ENCODE measurements around the gene PPEF1. TPM values are rescaled to one million over a fixed set of nuclear protein-coding genes. Genes with fewer than 3 reads are reported as not detected.
"Not testable (repeated sequence)": the region's sequence is repeated elsewhere in the genome, so short reads cannot be mapped to it uniquely, and the experiment has no call there.

Gene PPEF1
- total RNA-seq, 4 donors from 2014 or later: not detected

GRCh38 chrX:18810416-18810815 lies 103.0 kb downstream of the PPEF1 start:
- H3K4me1 ChIP-seq: no peaks in the 10 kb centered on the region
- no peaks in the 10 kb centered on the region for H3K27me3 ChIP-seq
- DNase-seq: no peak
- in situ Hi-C loops (cut with MboI; ENCODE audit: low pct_ligation_motif_present in 1 of 4, low pct_unique_long_range_greater_than_20kb in 1 of 4, low sequenced_read_pairs in 3 of 4): no loop called here
- TF ChIP-seq CTCF (IDR thresholded peaks at IDR 0.05) (no peak), POLR2AphosphoS5 (IDR thresholded peaks at IDR 0.05) (no peak), EP300 (IDR thresholded peaks at IDR 0.05; ENCODE audit: low read depth) (no peak), POLR2A (IDR thresholded peaks at IDR 0.05) (no peak)
- intact Hi-C loops (cut with DNase I; ENCODE audit: low total_unique reads): no loop called here
- H3K36me3 ChIP-seq: no peaks in the 10 kb centered on the region
- no peak overlapping the region for H3K4me3 ChIP-seq
- WGBS, 2 donors (ENCODE audit: low coverage in 1 of 2): 54 to 78% methylated on average over 2 of the region's 2 CpGs
- no peaks in the 10 kb centered on the region for H3K9me3 ChIP-seq
- H3K27ac ChIP-seq: no peak overlapping the region

- Histone ChIP-seq H3K9me3 (no peaks in the 10 kb centered on the region), H3K27me3 (no peaks in the 10 kb centered on the region), H3K4me3 (no peak overlapping the region), H3K36me3 (no peaks in the 10 kb centered on the region), H3K27ac (no peak overlapping the region), H3K4me1 (no peaks in the 10 kb centered on the region)
- no peak for TF ChIP-seq CTCF (IDR thresholded peaks at IDR 0.05)
- no peak for TF ChIP-seq POLR2A (IDR thresholded peaks at IDR 0.05)
- no peak for TF ChIP-seq POLR2AphosphoS5 (IDR thresholded peaks at IDR 0.05)
- no peak for TF ChIP-seq EP300 (IDR thresholded peaks at IDR 0.05; ENCODE audit: low read depth)
- 80 to 100% methylated on average over 1 to 2 of the region's 2 CpGs for WGBS, 2 donors (ENCODE audit: low coverage in 1 of 2)
- intact Hi-C loops (cut with DNase I; ENCODE audit: low total_unique reads) (no loop called here), in situ Hi-C loops (cut with MboI; ENCODE audit: low pct_ligation_motif_present in 1 of 4, low pct_unique_long_range_greater_than_20kb in 1 of 4, low sequenced_read_pairs in 3 of 4) (no loop called here)
- no peak for DNase-seq
Observed at GRCh38 chrX:18825375-18825774, 117.9 kb downstream of the PPEF1 start.

- H3K27me3 ChIP-seq: no peaks in the 10 kb centered on the region
- DNase-seq: no peak
- no peaks in the 10 kb centered on the region for H3K4me1 ChIP-seq
- H3K9me3 ChIP-seq: no peaks in the 10 kb centered on the region
- H3K27ac ChIP-seq: no peak overlapping the region
- no peak overlapping the region for H3K4me3 ChIP-seq
- no peak for TF ChIP-seq CTCF (IDR thresholded peaks at IDR 0.05)
- TF ChIP-seq POLR2A (IDR thresholded peaks at IDR 0.05): no peak
- no peak for TF ChIP-seq EP300 (IDR thresholded peaks at IDR 0.05; ENCODE audit: low read depth)
- TF ChIP-seq POLR2AphosphoS5 (IDR thresholded peaks at IDR 0.05): no peak
- intact Hi-C loops (cut with DNase I; ENCODE audit: low total_unique reads) (no loop called here), in situ Hi-C loops (cut with MboI; ENCODE audit: low pct_ligation_motif_present in 1 of 4, low pct_unique_long_range_greater_than_20kb in 1 of 4, low sequenced_read_pairs in 3 of 4) (no loop called here)
- no peaks in the 10 kb centered on the region for H3K36me3 ChIP-seq
- WGBS, 2 donors (ENCODE audit: low coverage in 1 of 2): 91 to 100% methylated on average over 1 of the region's 1 CpG
Observed at GRCh38 chrX:18828832-18829404, 121.5 kb downstream of the PPEF1 start.

- intact Hi-C loops (cut with DNase I; ENCODE audit: low total_unique reads): no loop called here
- Histone ChIP-seq H3K4me3 (no peak overlapping the region), H3K27ac (peak overlapping the region in 1 of 4 donors; percentile 37), H3K9me3 (no peaks in the 10 kb centered on the region), H3K27me3 (no peaks in the 10 kb centered on the region), H3K36me3 (no peaks in the 10 kb centered on the region), H3K4me1 (no peaks in the 10 kb centered on the region)
- WGBS, 2 donors (ENCODE audit: low coverage in 1 of 2): 79% methylated on average over 22 of the region's 22 CpGs; no CpG with 5 or more reads in 1 of the 2 donors
- no peak for TF ChIP-seq POLR2AphosphoS5 (IDR thresholded peaks at IDR 0.05)
- no peak for TF ChIP-seq EP300 (IDR thresholded peaks at IDR 0.05; ENCODE audit: low read depth)
- TF ChIP-seq CTCF (IDR thresholded peaks at IDR 0.05): no peak
- no peak for TF ChIP-seq POLR2A (IDR thresholded peaks at IDR 0.05)
- DNase-seq: no peak
- in situ Hi-C loops (cut with MboI; ENCODE audit: low pct_ligation_motif_present in 1 of 4, low pct_unique_long_range_greater_than_20kb in 1 of 4, low sequenced_read_pairs in 3 of 4): no loop called here
Observed at GRCh38 chrX:18833071-18833731, 125.8 kb downstream of the PPEF1 start.

GRCh38 chrX:18847901-18848300 lies 140.5 kb downstream of the PPEF1 start:
- H3K4me3 ChIP-seq; in situ Hi-C loops (cut with MboI; ENCODE audit: low pct_ligation_motif_present in 1 of 4, low pct_unique_long_range_greater_than_20kb in 1 of 4, low sequenced_read_pairs in 3 of 4); H3K4me1 ChIP-seq; DNase-seq; H3K27me3 ChIP-seq; H3K9me3 ChIP-seq; H3K36me3 ChIP-seq; H3K27ac ChIP-seq; intact Hi-C loops (cut with DNase I; ENCODE audit: low total_unique reads): not testable (repeated sequence)
- 70 to 80% methylated on average over 2 to 3 of the region's 3 CpGs for WGBS, 2 donors (ENCODE audit: low coverage in 1 of 2)
